WTC11 (cell line): ENCODE data around the gene CNTNAP2. TPM values are rescaled to one million over a fixed set of nuclear protein-coding genes. Genes with fewer than 3 reads are reported as not detected.

Experiments used
- ATAC-seq: fragments of 200-7000 bp; cut with Tn5 transposase; 2 replicates; pipeline ENCODE4 v1.10.0; 2021; ENCODE audit warnings: mild to moderate bottlenecking, moderate library complexity
- CTCF ChIA-PET: fragments of 300-600 bp; sonication (Branson Sonifier 250); formaldehyde crosslinking; loops from one replicate; lab custom pipeline; 2021; ENCODE audit warnings: antibody characterized with exemption; lab: Charles Lee
- POLR2A ChIA-PET: fragments of 350-600 bp; sonication (Branson Sonifier 250); formaldehyde crosslinking; loops from one replicate; lab custom pipeline; 2021; ENCODE audit warnings: antibody characterized with exemption; lab: Charles Lee
- DNase-seq: peaks from one replicate; pipeline ENCODE4 v3.0.0; 2021; ENCODE audit warnings: low spot score
- H3K27ac Mint-ChIP-seq: 2 replicates; pipeline ENCODE4 v1.8.0; 2021; ENCODE audit warnings: mixed read lengths
- H3K27me3 Mint-ChIP-seq: 2 replicates; pipeline ENCODE4 v1.8.0; 2021; ENCODE audit warnings: low read depth, mild to moderate bottlenecking, moderate library complexity, mixed read lengths
- H3K36me3 Mint-ChIP-seq: 2 replicates; pipeline ENCODE4 v1.8.0; 2021; ENCODE audit warnings: mixed read lengths
- H3K4me1 Mint-ChIP-seq: 2 replicates; pipeline ENCODE4 v1.8.0; 2022; ENCODE audit warnings: mixed read lengths
- H3K4me3 Mint-ChIP-seq: 2 replicates; pipeline ENCODE4 v1.8.0; 2021; ENCODE audit warnings: mild to moderate bottlenecking, moderate library complexity, mixed read lengths
- H3K9me3 Mint-ChIP-seq: 2 replicates; pipeline ENCODE4 v1.8.0; 2021; ENCODE audit warnings: mixed read lengths
- CREB1 ChIP-seq: sonication (generic); formaldehyde crosslinking; IDR thresholded peaks from 2 replicates; pipeline ENCODE4 v1.8.0; 2023; ENCODE audit warnings: mild to moderate bottlenecking, missing genetic modification reagents
- CREM ChIP-seq: sonication (generic); formaldehyde crosslinking; IDR thresholded peaks from 2 replicates; pipeline ENCODE4 v1.8.1; 2022; ENCODE audit warnings: mild to moderate bottlenecking, missing genetic modification reagents, moderate library complexity
- ELF4 ChIP-seq: sonication (generic); formaldehyde crosslinking; IDR thresholded peaks from 2 replicates; pipeline ENCODE4 v1.8.1; 2022; ENCODE audit warnings: low read depth, mild to moderate bottlenecking, moderate library complexity, missing genetic modification reagents
- IRF2 ChIP-seq: sonication (generic); formaldehyde crosslinking; IDR thresholded peaks from 2 replicates; pipeline ENCODE4 v1.8.0; 2022; ENCODE audit warnings: low read depth, missing genetic modification reagents, borderline replicate concordance
- KAT7 ChIP-seq: sonication (generic); formaldehyde crosslinking; IDR thresholded peaks from 2 replicates; pipeline ENCODE4 v1.8.1; 2023; ENCODE audit warnings: missing genetic modification reagents, mild to moderate bottlenecking, borderline replicate concordance
- MXD4 ChIP-seq: fragments of 250-450 bp; sonication (Bioruptor Pico); IDR thresholded peaks from 2 replicates; pipeline ENCODE4 v1.8.0; 2021; ENCODE audit warnings: mild to moderate bottlenecking, moderate library complexity, borderline replicate concordance
- NR1H2 ChIP-seq: sonication (generic); formaldehyde crosslinking; IDR thresholded peaks from 2 replicates; pipeline ENCODE4 v1.9.0; 2021; ENCODE audit warnings: mild to moderate bottlenecking, moderate library complexity, missing genetic modification reagents
- RORB ChIP-seq: fragments of 250-450 bp; sonication (Bioruptor Pico); IDR thresholded peaks from 2 replicates; pipeline ENCODE4 v1.9.0; 2021; ENCODE audit warnings: mild to moderate bottlenecking
- SP1 ChIP-seq: sonication (generic); formaldehyde crosslinking; conservative IDR thresholded peaks from 2 replicates; pipeline ENCODE4 v1.8.1; 2022; ENCODE audit warnings: missing genetic modification reagents
- TCF7 ChIP-seq: sonication (generic); formaldehyde crosslinking; IDR thresholded peaks from 2 replicates; pipeline ENCODE4 v1.8.0; 2022; ENCODE audit warnings: mild to moderate bottlenecking, low read depth, missing genetic modification reagents, moderate library complexity
- ZNF121 ChIP-seq: sonication (generic); formaldehyde crosslinking; IDR thresholded peaks from 2 replicates; pipeline ENCODE4 v1.8.0; 2023; ENCODE audit warnings: missing genetic modification reagents
- ZNF263 ChIP-seq: sonication (generic); formaldehyde crosslinking; IDR thresholded peaks from 2 replicates; pipeline ENCODE4 v1.8.1; 2022; ENCODE audit warnings: low read depth, mild to moderate bottlenecking, moderate library complexity, missing genetic modification reagents
- total RNA-seq: library from RNA; stranded (reverse); gene quantifications from 3 replicates; pipeline ENCODE4 v1.2.3, GENCODE V29; 2021
- TF ChIP-seq, protein P1 (sequence below): sonication (generic); formaldehyde crosslinking; IDR thresholded peaks from 2 replicates; pipeline ENCODE4 v1.8.0; 2022; ENCODE audit warnings: missing genetic modification reagents
- TF ChIP-seq, protein P2 (sequence below): sonication (generic); formaldehyde crosslinking; conservative IDR thresholded peaks from 2 replicates; pipeline ENCODE4 v1.8.1; 2022; ENCODE audit warnings: mild to moderate bottlenecking, missing genetic modification reagents
- TF ChIP-seq, protein P3 (sequence below): sonication (generic); formaldehyde crosslinking; IDR thresholded peaks from 2 replicates; pipeline ENCODE4 v1.8.1; 2023; ENCODE audit warnings: mild to moderate bottlenecking, moderate library complexity, missing genetic modification reagents
- TF ChIP-seq, protein P4 (sequence below): fragments of 250-450 bp; sonication (Bioruptor Pico); IDR thresholded peaks from 2 replicates; pipeline ENCODE4 v1.8.0; 2021; ENCODE audit warnings: mild to moderate bottlenecking
- TF ChIP-seq, protein P5 (sequence below): fragments of 250-450 bp; sonication (Bioruptor Pico); IDR thresholded peaks from 2 replicates; pipeline ENCODE4 v1.9.0; 2021; ENCODE audit warnings: mild to moderate bottlenecking, borderline replicate concordance
- TF ChIP-seq, protein P6 (sequence below): fragments of 250-450 bp; sonication (Bioruptor Pico); IDR thresholded peaks from 2 replicates; pipeline ENCODE4 v1.9.0; 2021; ENCODE audit warnings: moderate library complexity, mild to moderate bottlenecking, inconsistent platforms, borderline replicate concordance
- TF ChIP-seq, protein P7 (sequence below): fragments of 250-450 bp; sonication (Bioruptor Pico); IDR thresholded peaks from 2 replicates; pipeline ENCODE4 v1.9.0; 2021; ENCODE audit warnings: mild to moderate bottlenecking

Gene CNTNAP2
- total RNA-seq, 1 experiment from 2014 or later, result 63.8 TPM

DNA sequence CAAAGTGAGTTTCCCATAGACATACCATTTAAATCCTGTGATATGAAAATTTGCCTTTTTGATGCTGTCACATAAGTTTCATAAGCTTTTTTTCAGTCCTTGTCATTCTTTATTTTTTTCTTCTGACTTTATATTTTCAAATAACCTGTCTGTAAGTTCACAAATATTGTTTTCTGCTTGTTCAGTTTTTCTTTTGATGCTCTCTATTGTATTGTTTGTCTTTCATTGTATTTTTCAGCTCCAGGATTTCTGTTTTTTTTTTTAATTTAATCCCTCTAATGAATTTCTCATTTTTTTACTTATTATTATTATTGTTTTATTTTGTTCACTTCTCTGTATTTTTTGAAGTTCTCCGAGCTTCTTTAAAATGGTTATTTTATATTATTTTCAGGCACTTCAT, 623.4 kb downstream of the CNTNAP2 start (continued):
- TF ChIP-seq, protein P1, sequence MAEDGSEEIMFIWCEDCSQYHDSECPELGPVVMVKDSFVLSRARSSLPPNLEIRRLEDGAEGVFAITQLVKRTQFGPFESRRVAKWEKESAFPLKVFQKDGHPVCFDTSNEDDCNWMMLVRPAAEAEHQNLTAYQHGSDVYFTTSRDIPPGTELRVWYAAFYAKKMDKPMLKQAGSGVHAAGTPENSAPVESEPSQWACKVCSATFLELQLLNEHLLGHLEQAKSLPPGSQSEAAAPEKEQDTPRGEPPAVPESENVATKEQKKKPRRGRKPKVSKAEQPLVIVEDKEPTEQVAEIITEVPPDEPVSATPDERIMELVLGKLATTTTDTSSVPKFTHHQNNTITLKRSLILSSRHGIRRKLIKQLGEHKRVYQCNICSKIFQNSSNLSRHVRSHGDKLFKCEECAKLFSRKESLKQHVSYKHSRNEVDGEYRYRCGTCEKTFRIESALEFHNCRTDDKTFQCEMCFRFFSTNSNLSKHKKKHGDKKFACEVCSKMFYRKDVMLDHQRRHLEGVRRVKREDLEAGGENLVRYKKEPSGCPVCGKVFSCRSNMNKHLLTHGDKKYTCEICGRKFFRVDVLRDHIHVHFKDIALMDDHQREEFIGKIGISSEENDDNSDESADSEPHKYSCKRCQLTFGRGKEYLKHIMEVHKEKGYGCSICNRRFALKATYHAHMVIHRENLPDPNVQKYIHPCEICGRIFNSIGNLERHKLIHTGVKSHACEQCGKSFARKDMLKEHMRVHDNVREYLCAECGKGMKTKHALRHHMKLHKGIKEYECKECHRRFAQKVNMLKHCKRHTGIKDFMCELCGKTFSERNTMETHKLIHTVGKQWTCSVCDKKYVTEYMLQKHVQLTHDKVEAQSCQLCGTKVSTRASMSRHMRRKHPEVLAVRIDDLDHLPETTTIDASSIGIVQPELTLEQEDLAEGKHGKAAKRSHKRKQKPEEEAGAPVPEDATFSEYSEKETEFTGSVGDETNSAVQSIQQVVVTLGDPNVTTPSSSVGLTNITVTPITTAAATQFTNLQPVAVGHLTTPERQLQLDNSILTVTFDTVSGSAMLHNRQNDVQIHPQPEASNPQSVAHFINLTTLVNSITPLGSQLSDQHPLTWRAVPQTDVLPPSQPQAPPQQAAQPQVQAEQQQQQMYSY (CRISPR knock-in tag), result no peak

DNA sequence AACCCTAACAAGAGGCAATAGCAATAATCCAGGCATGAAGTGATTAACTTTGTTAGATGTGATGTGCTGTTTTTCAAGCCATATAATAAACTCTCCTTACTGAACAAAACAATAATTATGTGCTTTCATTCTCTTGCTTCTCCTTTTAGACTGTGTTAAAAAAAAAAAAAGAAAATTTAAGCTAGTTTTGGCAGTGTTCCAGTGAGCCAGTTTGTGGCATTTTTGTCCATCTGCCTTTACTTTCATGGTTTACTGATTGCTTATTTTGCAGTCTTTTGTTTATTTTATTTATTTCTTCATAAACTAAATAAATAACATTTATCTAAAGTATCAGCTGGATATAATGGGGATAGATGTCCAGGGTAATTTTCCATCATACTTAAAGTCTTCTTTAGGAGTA, 625.3 kb downstream of the CNTNAP2 start:
- Mint-ChIP-seq H3K27me3 (no peaks in the 10 kb centered on the region), H3K4me3 (no peak overlapping the region), H3K36me3 (no peaks in the 10 kb centered on the region), H3K4me1 (peaks cover 8% of the 10 kb centered on the region; the same call in 1 of the 2 replicates), H3K27ac (no peak overlapping the region), H3K9me3 (peaks cover 3% of the 10 kb centered on the region; the same call in 1 of the 2 replicates)
- ATAC-seq (no peak), DNase-seq (no peak)
- POLR2A ChIA-PET, result no interaction called here
- CTCF ChIA-PET, result no interaction called here
- TF ChIP-seq NR1H2 (CRISPR knock-in tag) (no peak), SP1 (CRISPR knock-in tag) (no peak), KAT7 (no peak), MXD4 (CRISPR knock-in tag) (no peak), CREB1 (CRISPR knock-in tag) (no peak)
- TF ChIP-seq, protein P2, sequence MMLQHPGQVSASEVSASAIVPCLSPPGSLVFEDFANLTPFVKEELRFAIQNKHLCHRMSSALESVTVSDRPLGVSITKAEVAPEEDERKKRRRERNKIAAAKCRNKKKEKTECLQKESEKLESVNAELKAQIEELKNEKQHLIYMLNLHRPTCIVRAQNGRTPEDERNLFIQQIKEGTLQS, result no peak
- TF ChIP-seq, protein P3, sequence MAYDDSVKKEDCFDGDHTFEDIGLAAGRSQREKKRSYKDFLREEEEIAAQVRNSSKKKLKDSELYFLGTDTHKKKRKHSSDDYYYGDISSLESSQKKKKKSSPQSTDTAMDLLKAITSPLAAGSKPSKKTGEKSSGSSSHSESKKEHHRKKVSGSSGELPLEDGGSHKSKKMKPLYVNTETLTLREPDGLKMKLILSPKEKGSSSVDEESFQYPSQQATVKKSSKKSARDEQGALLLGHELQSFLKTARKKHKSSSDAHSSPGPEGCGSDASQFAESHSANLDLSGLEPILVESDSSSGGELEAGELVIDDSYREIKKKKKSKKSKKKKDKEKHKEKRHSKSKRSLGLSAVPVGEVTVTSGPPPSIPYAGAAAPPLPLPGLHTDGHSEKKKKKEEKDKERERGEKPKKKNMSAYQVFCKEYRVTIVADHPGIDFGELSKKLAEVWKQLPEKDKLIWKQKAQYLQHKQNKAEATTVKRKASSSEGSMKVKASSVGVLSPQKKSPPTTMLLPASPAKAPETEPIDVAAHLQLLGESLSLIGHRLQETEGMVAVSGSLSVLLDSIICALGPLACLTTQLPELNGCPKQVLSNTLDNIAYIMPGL (CRISPR knock-in tag), result no peak
- TF ChIP-seq, protein P4, sequence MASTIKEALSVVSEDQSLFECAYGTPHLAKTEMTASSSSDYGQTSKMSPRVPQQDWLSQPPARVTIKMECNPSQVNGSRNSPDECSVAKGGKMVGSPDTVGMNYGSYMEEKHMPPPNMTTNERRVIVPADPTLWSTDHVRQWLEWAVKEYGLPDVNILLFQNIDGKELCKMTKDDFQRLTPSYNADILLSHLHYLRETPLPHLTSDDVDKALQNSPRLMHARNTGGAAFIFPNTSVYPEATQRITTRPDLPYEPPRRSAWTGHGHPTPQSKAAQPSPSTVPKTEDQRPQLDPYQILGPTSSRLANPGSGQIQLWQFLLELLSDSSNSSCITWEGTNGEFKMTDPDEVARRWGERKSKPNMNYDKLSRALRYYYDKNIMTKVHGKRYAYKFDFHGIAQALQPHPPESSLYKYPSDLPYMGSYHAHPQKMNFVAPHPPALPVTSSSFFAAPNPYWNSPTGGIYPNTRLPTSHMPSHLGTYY, result no peak

DNA sequence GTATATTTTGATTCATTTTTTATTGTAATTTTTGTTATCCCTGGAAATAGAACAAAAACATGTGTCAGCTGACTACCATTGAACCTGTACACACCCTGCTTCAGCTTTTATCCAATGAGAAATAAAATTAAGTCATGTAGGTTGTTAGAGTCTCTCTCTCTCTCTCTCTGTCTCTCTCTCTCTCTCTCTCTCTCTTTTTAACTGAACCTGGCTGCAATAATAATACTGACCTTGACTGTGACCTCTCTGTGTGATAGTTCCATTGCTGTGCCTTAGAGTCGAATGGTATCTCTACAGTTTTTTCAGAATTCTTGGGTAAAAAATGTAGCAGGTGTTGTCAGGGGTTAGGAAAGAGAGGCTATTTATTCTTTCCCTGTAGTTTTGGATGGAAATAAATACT, 637.8 kb downstream of the CNTNAP2 start:
- POLR2A ChIA-PET, result no interaction called here

More for the DNA sequence above, 637.8 kb downstream of the CNTNAP2 start:
- Mint-ChIP-seq H3K4me1 (no peaks in the 10 kb centered on the region), H3K36me3 (peaks cover 13% of the 10 kb centered on the region), H3K9me3 (peaks cover 20% of the 10 kb centered on the region), H3K4me3 (no peak overlapping the region)
- CTCF ChIA-PET, result no interaction called here
- no peak for ATAC-seq
- TF ChIP-seq ELF4 (CRISPR knock-in tag) (no peak), RORB (no peak), ZNF121 (CRISPR knock-in tag) (no peak), ZNF263 (CRISPR knock-in tag) (no peak), CREM (no peak), IRF2 (CRISPR knock-in tag) (no peak), TCF7 (CRISPR knock-in tag) (no peak)
- TF ChIP-seq, protein P5, sequence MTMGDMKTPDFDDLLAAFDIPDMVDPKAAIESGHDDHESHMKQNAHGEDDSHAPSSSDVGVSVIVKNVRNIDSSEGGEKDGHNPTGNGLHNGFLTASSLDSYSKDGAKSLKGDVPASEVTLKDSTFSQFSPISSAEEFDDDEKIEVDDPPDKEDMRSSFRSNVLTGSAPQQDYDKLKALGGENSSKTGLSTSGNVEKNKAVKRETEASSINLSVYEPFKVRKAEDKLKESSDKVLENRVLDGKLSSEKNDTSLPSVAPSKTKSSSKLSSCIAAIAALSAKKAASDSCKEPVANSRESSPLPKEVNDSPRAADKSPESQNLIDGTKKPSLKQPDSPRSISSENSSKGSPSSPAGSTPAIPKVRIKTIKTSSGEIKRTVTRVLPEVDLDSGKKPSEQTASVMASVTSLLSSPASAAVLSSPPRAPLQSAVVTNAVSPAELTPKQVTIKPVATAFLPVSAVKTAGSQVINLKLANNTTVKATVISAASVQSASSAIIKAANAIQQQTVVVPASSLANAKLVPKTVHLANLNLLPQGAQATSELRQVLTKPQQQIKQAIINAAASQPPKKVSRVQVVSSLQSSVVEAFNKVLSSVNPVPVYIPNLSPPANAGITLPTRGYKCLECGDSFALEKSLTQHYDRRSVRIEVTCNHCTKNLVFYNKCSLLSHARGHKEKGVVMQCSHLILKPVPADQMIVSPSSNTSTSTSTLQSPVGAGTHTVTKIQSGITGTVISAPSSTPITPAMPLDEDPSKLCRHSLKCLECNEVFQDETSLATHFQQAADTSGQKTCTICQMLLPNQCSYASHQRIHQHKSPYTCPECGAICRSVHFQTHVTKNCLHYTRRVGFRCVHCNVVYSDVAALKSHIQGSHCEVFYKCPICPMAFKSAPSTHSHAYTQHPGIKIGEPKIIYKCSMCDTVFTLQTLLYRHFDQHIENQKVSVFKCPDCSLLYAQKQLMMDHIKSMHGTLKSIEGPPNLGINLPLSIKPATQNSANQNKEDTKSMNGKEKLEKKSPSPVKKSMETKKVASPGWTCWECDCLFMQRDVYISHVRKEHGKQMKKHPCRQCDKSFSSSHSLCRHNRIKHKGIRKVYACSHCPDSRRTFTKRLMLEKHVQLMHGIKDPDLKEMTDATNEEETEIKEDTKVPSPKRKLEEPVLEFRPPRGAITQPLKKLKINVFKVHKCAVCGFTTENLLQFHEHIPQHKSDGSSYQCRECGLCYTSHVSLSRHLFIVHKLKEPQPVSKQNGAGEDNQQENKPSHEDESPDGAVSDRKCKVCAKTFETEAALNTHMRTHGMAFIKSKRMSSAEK (CRISPR knock-in tag), result no peak
- TF ChIP-seq, protein P6, sequence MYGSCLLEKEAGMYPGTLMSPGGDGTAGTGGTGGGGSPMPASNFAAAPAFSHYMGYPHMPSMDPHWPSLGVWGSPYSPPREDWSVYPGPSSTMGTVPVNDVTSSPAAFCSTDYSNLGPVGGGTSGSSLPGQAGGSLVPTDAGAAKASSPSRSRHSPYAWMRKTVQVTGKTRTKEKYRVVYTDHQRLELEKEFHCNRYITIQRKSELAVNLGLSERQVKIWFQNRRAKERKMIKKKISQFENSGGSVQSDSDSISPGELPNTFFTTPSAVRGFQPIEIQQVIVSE, result no peak
- TF ChIP-seq, protein P7, sequence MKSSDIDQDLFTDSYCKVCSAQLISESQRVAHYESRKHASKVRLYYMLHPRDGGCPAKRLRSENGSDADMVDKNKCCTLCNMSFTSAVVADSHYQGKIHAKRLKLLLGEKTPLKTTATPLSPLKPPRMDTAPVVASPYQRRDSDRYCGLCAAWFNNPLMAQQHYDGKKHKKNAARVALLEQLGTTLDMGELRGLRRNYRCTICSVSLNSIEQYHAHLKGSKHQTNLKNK, result no peak
- TF ChIP-seq, all 79 proteins: peak for 0
- no peak overlapping the region for H3K27ac Mint-ChIP-seq
- H3K27me3 Mint-ChIP-seq, result no peaks in the 10 kb centered on the region; the same call in 1 of the 2 replicates
- no peak for DNase-seq
